Inflammatory macrophage (primary cell): Measurements from ENCODE around the gene CACNA1C.

Source experiments
- DNase-seq, 2 donors: peaks; one replicate each; pipeline ENCODE4 v3.0.0-alpha.2; 2020 to 2022

CACNA1C gene

DNA sequence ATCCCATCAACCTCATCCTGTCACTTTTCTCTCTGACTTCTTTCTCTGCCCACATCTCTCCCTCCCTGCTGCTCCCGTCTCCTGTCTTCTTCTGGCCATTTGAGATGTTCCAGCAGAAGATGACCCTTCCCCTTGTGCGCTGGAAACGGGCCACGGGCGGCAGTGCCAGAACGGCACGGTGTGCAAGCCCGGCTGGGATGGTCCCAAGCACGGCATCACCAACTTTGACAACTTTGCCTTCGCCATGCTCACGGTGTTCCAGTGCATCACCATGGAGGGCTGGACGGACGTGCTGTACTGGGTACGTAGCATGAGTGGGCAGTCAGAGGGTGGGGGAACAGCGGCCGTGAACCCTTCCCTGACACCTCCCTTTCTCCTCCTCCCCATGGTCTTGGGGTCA, 440.3 kb downstream of the CACNA1C start:
- DNase-seq: no peak

GRCh38 chr12:2494486-2495192, 441.9 kb downstream of the CACNA1C start:
- DNase-seq: peak; percentile 26 to 68

- no peak for DNase-seq
Observed at GRCh38 chr12:2495417-2496112, 442.8 kb downstream of the CACNA1C start.

GRCh38 chr12:2498964-2499500, 446.2 kb downstream of the CACNA1C start:
- DNase-seq: no peak

GRCh38 chr12:2501464-2502191, 448.8 kb downstream of the CACNA1C start:
- DNase-seq: peak; percentile 30 to 56

DNA sequence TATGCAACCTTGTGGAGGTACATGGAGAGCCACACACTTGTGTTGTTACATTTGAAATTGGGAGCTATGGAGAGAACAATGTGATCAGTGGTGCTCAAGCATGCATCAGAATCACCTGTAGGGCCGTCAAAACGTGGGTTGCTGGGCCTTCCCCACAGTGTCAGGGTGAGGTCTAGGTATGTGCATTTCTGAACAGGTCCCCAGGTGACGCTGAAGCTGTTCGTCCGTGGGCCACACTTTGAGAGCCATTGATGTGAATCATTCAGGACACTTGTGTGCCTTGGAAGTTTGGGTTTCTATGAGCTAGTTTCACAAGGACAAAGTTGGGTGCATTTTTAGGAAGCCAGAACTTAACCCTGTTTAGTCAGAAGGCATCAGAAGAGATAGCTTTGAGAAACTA, 450.2 kb downstream of the CACNA1C start:
- DNase-seq: no peak

DNA sequence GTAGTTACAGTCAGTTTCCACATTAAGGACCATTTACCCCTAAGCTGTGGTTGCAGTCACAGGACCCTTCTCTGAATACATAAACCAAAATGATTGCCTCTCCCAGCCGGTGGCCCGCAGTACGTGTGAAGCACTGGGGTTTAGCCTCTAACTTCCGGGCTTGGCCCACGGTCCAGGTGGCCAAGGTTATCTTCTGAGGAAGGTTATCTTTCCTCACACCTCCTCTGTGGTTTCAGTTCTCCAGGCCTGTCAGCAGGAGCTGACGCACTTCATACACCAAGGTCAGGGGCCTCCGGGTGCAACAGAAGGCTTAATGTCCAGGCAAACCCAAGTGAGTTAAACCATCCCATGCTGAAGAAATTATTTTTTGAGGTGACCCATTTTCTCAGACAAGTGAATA, 451.0 kb downstream of the CACNA1C start:
- DNase-seq: no peak

DNA sequence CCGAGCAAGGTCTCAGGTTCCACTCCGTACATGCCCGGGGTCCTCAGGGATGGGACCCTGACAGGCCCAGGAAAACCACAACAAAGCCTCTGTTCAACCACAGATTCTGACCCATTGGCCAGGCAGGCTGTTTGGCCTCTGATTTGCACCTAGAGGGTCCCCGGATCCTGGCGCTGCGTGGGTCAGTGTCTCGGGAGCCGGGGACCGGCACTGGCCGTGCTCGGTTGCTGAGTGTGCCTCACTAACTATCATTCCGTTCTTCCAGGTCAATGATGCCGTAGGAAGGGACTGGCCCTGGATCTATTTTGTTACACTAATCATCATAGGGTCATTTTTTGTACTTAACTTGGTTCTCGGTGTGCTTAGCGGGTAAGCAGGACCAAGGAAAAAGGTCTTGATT, 451.8 kb downstream of the CACNA1C start:
- DNase-seq: no peak

GRCh38 chr12:2507814-2508213, 455.0 kb downstream of the CACNA1C start:
- no peak for DNase-seq

DNA sequence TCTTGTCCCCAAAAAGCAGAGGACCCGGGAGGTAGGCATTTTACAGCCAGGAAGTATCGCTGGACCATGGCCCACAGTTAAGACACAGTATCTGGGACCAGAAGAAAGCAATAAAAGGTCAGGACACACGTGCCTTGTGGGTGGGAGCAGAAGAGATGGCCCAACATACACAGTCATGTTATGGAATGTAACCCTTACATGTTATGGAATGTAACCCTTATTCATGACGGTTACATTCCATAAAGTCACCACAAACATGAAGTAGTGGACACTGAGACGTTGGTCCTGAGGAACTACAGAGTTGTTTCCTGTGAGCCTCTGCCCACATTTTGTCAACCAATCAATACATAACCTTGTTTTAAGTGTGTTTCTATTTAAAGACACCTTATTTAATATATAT, 456.4 kb downstream of the CACNA1C start:
- DNase-seq: no peak

GRCh38 chr12:2510045-2510444, 457.3 kb downstream of the CACNA1C start:
- no peak for DNase-seq

- no peak for DNase-seq
Observed at GRCh38 chr12:2513141-2514037, 460.6 kb downstream of the CACNA1C start.

DNA sequence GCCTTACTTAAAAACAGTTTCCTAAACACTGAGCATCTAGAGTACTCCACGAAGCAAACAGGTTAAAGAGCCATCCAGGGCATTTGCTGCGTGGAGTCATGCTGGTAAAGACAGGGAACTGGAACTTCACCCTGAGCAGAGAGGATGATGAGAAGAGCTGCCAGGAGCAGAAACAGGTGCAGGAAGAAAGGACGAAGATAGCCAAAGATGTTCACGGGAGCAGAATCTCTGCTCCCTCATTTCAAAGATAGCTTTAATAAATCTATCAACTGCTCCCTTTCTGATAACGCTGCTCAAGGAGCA, 461.2 kb downstream of the CACNA1C start:
- no peak for DNase-seq

DNA sequence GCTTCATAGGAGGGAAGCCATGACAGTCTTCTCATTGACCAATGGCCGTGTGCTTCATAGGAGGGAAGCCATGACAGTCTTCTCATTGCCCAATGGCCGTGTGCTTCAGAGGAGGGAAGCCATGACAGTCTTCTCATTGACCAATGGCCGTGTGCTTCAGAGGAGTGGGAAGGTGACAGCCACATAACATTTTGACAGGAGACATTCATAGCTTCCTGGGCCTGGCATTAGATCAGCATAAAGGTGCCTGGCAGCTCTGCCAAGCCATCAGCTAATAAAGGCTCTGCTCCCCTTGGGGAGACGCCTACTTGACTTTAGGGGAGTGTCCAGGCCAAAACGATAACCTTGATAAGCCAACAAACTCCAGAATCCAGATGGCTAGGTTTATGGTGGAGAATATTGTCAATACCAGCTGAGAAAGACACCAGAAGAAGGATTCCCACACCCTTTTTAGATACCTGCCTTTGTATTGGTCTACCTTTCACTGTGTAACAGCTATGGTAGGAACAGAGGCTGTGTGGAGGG, 468.0 kb downstream of the CACNA1C start:
- no peak for DNase-seq

DNA sequence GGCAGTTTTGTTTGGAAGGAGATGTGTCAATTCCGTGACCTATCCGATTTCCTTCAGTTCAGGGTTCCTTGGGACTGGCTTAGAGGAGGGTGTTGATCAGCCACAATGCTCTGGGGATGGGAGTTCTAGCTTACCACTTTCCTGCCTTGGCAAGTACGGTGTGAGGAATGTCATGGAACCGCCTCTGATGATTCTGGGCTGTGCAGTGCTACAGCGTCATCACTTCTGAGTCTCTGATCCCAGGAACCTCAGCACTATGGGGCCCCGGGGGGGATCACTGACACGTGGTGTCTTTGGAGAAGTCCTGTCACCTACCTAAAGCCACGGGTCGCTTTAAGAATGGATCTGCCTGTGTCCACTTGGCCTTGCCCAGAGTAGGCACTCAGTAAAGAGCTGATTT, 470.5 kb downstream of the CACNA1C start:
- DNase-seq: no peak

DNA sequence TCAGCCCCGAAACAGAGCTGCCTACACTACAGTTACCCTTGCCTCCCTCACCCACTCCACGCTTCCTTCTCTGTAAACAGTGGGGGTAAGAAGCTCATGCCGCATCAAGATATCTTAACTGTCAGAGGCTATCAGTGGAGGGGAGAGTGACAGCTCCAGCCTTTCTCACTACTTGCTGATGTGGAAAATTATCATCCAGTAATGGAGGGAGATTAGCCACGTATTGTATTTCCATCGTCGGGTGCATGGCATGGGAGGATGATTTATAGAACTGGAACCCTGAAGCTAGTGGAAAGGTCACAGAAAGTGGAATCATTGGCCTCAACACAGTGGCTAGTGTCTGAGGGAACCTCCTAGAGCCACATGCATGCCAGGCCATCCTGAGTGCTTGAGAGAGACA, 471.1 kb downstream of the CACNA1C start:
- DNase-seq: no peak

GRCh38 chr12:2526371-2526770, 473.6 kb downstream of the CACNA1C start:
- no peak for DNase-seq

GRCh38 chr12:2528001-2528400, 475.2 kb downstream of the CACNA1C start:
- no peak for DNase-seq

- DNase-seq: no peak
Observed at GRCh38 chr12:2529807-2530206, 477.0 kb downstream of the CACNA1C start.

- no peak for DNase-seq
Observed at GRCh38 chr12:2531371-2531770, 478.6 kb downstream of the CACNA1C start.

DNA sequence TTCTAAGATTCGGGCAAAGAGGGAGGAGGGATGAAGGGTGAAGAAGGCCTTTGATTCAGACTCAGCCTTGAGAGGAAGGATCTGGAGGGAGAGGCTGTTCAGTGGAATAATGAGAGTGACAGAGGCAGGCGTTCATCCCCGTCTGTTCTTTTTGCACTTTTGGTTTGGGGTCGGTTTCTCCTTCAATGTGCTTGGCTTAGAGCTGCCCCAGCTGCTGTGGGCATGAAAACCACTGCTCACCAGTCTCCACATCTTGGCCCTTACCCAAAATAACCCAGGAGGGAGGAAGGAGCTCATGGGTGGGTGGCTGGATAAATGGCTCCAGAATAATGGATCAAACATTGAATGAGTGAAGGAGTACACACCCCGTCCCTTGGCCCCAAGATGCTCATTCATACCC, 480.2 kb downstream of the CACNA1C start:
- DNase-seq: no peak

- DNase-seq: no peak
Observed at GRCh38 chr12:2535583-2536204, 482.9 kb downstream of the CACNA1C start.
